ENCODE measurements around the gene ZBP1.

The ZBP1 gene, protein sequence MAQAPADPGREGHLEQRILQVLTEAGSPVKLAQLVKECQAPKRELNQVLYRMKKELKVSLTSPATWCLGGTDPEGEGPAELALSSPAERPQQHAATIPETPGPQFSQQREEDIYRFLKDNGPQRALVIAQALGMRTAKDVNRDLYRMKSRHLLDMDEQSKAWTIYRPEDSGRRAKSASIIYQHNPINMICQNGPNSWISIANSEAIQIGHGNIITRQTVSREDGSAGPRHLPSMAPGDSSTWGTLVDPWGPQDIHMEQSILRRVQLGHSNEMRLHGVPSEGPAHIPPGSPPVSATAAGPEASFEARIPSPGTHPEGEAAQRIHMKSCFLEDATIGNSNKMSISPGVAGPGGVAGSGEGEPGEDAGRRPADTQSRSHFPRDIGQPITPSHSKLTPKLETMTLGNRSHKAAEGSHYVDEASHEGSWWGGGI

DNA sequence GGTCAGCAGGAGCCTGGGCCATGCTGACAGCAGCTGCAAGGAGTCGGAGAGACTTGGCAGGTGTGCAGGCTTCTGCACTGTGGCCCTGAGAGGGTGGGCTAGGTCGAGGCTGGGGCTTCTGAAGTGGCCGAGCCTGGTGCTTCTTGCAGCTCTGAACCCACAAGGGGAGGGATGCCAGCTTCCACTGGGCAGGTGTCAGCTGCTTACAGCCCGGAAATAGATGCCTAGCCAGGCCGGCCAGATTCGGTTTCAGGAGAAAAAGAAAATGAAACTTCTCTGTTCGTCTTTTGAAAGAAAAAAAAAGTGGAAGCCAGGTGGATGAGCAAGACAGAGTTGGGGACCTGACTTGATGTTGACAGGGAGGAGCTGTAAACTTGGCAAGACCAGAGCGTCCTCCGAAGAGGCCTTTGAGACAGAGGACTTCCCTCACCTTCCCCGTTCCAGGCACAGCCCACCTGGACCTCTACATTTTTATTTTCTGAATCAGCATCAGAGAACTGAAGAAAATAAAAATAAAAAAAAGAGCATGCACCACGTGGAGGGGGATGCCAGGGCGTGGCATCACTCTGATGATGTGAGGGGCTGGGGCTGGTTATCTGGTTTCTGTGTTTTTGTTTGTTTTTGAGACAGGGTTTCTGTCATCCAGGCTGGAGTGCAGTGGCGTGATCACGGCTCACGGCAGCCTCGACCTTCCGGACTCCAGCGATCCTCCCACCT is at the start of gene ZBP1:
ZBP1 (minus strand) TSS at position 153 of the 717 bp plus-strand sequence; CDS start at position 22, 131 bp downstream.
- DNase-seq: no peak
- TF ChIP-seq, protein P1, sequence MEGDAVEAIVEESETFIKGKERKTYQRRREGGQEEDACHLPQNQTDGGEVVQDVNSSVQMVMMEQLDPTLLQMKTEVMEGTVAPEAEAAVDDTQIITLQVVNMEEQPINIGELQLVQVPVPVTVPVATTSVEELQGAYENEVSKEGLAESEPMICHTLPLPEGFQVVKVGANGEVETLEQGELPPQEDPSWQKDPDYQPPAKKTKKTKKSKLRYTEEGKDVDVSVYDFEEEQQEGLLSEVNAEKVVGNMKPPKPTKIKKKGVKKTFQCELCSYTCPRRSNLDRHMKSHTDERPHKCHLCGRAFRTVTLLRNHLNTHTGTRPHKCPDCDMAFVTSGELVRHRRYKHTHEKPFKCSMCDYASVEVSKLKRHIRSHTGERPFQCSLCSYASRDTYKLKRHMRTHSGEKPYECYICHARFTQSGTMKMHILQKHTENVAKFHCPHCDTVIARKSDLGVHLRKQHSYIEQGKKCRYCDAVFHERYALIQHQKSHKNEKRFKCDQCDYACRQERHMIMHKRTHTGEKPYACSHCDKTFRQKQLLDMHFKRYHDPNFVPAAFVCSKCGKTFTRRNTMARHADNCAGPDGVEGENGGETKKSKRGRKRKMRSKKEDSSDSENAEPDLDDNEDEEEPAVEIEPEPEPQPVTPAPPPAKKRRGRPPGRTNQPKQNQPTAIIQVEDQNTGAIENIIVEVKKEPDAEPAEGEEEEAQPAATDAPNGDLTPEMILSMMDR (IDR thresholded peaks at IDR 0.05): no peak
- H3K27ac Mint-ChIP-seq: no peak within 1 kb of the TSS
- no peak within 1 kb of the TSS for H3K4me3 Mint-ChIP-seq
- peaks cover 8% of the 10 kb centered on the region for H3K4me1 Mint-ChIP-seq
- H3K27me3 Mint-ChIP-seq (ENCODE audit: low read depth, poor library complexity): peaks cover 61% of the 10 kb centered on the region
- no peaks in the 10 kb centered on the region for H3K36me3 Mint-ChIP-seq (ENCODE audit: low read depth)
- peaks cover 19% of the 10 kb centered on the region for H3K9me3 Mint-ChIP-seq

DNA sequence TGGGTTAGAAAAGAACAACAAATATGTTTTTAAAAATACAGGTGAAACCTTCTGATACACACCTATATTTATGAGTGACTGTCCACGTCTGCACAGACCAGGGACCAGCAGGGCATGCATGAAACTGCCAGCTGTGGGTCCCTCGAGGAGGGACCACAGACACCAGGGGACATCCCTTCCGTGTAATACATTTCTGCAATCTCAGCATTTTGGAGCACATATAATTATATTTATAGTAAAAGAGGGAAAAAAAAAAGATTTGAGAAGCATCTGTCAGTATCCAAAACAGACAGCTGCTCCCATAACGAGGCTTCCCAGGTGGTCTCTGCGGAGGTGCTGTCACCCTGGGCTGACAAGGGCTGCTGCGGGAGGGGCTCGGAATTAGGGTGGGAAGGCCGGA is 49.4 kb upstream of the ZBP1 start:
- H3K27ac Mint-ChIP-seq: no peak overlapping the region
- H3K4me1 Mint-ChIP-seq: peaks cover 25% of the 10 kb centered on the region
- H3K9me3 Mint-ChIP-seq: no peaks in the 10 kb centered on the region
- DNase-seq: no peak
- TF ChIP-seq, protein P1 (IDR thresholded peaks at IDR 0.05): no peak
- no peak overlapping the region for H3K4me3 Mint-ChIP-seq
- no peaks in the 10 kb centered on the region for H3K36me3 Mint-ChIP-seq (ENCODE audit: low read depth)
- peaks cover 11% of the 10 kb centered on the region for H3K27me3 Mint-ChIP-seq (ENCODE audit: low read depth, poor library complexity)

DNA sequence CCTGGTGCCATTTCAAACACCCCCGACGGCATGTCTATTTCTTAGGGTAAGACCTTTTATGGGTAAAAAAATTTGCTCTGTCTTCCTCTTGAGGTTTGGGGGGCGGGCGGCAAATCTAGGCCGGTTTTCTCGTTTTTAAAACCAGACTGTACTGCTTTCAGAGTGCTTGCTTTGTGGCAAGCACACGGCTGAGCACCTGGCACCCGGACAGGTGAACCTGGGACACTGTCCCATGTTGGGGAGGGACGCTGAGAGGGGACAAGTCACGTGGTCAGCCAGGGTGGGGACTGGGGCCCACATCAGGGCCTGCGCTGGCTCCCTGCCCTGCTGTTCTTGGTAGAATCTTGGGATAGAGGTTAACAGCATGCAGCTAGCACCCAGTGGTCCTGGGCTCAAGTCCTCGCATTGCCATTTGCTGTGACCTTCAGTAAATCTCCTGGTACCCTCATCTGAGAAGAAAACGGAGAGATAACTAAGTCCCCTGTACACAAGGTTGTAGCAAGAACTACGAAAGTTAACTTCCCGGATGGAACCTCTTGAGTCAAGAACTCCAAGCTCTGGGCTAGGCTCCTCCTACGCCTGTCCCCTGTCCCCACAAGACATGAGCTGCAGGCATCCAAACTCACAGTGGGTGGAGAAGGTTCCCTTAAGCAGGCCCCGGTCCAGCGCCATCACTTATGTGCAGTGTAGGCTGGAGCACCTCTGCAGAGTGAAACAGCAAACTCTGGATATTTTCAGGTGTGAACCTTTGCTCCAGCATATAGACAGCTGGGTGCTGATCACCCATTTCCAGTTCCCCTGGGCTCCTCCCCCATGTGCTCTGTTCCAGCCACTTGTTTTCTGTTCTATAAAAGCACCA is 47.9 kb upstream of the ZBP1 start:
- Mint-ChIP-seq H3K4me1 (peaks cover 27% of the 10 kb centered on the region), H3K9me3 (no peaks in the 10 kb centered on the region)

DNA sequence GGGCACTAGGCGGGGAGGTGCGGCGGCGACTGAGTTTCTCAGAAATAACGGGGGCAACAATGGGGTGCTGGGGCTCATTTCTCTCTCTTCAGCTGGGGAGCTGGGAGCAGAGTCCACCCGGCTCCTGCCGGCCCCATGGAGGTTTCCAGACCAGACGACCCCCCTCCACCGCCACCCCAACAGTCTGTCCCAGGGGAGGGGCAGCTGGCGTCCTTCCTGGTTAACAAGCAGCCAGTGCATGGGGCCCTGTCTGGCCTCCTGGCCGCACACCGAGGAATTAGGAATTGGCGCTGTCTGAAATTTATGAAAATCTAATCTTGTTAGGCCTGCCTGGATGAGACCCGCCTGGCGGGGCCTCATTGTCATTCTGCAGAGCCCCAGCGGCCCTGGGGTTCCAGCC is 47.2 kb upstream of the ZBP1 start:
- peaks cover 34% of the 10 kb centered on the region for H3K4me1 Mint-ChIP-seq
- no peak overlapping the region for H3K4me3 Mint-ChIP-seq
- TF ChIP-seq, protein P1 (IDR thresholded peaks at IDR 0.05): no peak
- peak overlapping the region; percentile 87 for H3K27ac Mint-ChIP-seq
- no peaks in the 10 kb centered on the region for H3K36me3 Mint-ChIP-seq (ENCODE audit: low read depth)
- peaks cover 8% of the 10 kb centered on the region for H3K27me3 Mint-ChIP-seq (ENCODE audit: low read depth, poor library complexity)
- no peak for DNase-seq
- H3K9me3 Mint-ChIP-seq: no peaks in the 10 kb centered on the region

More for the DNA sequence above, 47.9 kb upstream of the ZBP1 start:
- Mint-ChIP-seq H3K4me3 (no peak overlapping the region), H3K36me3 (ENCODE audit: low read depth) (no peaks in the 10 kb centered on the region), H3K27ac (no peak overlapping the region), H3K27me3 (ENCODE audit: low read depth, poor library complexity) (peaks cover 8% of the 10 kb centered on the region)
- TF ChIP-seq, protein P1 (IDR thresholded peaks at IDR 0.05): no peak
- DNase-seq: no peak

DNA sequence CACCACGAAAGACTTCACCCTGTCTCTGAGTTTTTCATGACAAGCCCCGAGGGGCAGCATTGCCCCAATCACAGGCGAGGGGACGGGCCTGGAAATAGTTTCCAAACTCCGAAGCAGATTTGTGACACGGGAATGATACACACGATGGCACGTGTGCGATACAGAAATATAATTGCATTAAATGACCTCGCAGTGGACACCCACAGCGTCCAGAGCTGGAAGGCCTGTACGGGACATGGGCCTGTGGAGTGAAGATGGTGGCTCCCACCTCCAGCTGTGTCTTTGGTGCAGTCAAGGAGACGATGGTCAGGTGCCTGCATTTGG is 46.6 kb upstream of the ZBP1 start:
- no peaks in the 10 kb centered on the region for H3K36me3 Mint-ChIP-seq (ENCODE audit: low read depth)
- peaks cover 10% of the 10 kb centered on the region for H3K27me3 Mint-ChIP-seq (ENCODE audit: low read depth, poor library complexity)
- no peak overlapping the region for H3K27ac Mint-ChIP-seq
- no peak overlapping the region for H3K4me3 Mint-ChIP-seq
- no peak for DNase-seq
- no peaks in the 10 kb centered on the region for H3K9me3 Mint-ChIP-seq
- peaks cover 35% of the 10 kb centered on the region for H3K4me1 Mint-ChIP-seq
- TF ChIP-seq, protein P1 (IDR thresholded peaks at IDR 0.05): no peak

Measured in nephron progenitor cell (in vitro differentiated cells).